ENCODE results near the gene KDSR. TPM values are rescaled to one million over a fixed set of nuclear protein-coding genes. Genes with fewer than 3 reads are reported as not detected.

KDSR gene
- total RNA-seq, 3 donors from 2014 or later: 33.6 to 79.4 (median 51.4) TPM

- TF ChIP-seq, protein P1, sequence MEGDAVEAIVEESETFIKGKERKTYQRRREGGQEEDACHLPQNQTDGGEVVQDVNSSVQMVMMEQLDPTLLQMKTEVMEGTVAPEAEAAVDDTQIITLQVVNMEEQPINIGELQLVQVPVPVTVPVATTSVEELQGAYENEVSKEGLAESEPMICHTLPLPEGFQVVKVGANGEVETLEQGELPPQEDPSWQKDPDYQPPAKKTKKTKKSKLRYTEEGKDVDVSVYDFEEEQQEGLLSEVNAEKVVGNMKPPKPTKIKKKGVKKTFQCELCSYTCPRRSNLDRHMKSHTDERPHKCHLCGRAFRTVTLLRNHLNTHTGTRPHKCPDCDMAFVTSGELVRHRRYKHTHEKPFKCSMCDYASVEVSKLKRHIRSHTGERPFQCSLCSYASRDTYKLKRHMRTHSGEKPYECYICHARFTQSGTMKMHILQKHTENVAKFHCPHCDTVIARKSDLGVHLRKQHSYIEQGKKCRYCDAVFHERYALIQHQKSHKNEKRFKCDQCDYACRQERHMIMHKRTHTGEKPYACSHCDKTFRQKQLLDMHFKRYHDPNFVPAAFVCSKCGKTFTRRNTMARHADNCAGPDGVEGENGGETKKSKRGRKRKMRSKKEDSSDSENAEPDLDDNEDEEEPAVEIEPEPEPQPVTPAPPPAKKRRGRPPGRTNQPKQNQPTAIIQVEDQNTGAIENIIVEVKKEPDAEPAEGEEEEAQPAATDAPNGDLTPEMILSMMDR (IDR thresholded peaks at IDR 0.05): no peak
- intact Hi-C loops (cut with DNase I, micrococcal nuclease): loop anchor here in 1 of 2 donors (10.0 kb wide), 1 partner anchor 311 kb away; no protein-coding TSS in a partner anchor
- no peak for DNase-seq
Observed at GRCh38 chr18:63326011-63326410, 41.0 kb downstream of the KDSR start.

DNA sequence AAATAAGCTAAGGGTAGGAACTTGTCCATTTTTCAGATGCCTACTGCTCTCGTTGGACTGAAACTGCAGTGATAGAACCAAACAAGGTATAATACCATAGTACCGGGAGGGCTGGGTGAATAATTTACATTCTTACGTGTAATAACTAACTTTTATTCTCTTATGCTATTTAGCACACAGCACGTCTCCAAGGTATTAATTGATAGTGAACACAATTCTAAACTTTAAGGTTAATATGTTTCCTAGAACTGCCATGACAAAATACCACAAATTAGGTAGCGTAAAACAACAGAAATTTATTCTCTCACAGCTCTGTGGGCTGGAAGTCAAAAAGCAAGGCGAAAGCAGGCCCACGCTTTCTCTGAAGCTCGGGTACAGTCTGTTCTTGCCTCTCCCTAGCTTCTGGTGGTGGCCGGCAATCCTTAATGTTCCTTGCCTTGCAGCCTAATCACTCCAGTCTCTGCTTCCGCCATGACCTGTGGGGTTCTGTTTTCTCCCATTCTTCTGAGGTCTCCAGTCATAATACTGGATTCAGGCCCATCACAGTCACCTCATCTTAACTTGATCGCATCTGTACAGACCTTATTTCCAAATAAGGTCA is 41.8 kb downstream of the KDSR start:
- TF ChIP-seq, protein P1 (IDR thresholded peaks at IDR 0.05): no peak
- Histone ChIP-seq H3K4me3 (no peak overlapping the region), H3K36me3 (ENCODE audit: low read depth) (no peaks in the 10 kb centered on the region), H3K9me3 (no peaks in the 10 kb centered on the region), H3K4me1 (ENCODE audit: low read depth) (no peaks in the 10 kb centered on the region)
- intact Hi-C loops (cut with DNase I, micrococcal nuclease): loop anchor here in 1 of 2 donors (10.0 kb wide), 1 partner anchor 310 kb away; no protein-coding TSS in a partner anchor
- DNase-seq (no peak), ATAC-seq (no peak)

More at GRCh38 chr18:63326011-63326410, 41.0 kb downstream of the KDSR start:
- no peaks in the 10 kb centered on the region for H3K9me3 ChIP-seq
- no peak overlapping the region for H3K4me3 ChIP-seq
- no peak for ATAC-seq
- H3K4me1 ChIP-seq (ENCODE audit: low read depth): no peaks in the 10 kb centered on the region
- H3K36me3 ChIP-seq (ENCODE audit: low read depth): no peaks in the 10 kb centered on the region

GRCh38 chr18:63322908-63323634 is 43.9 kb downstream of the KDSR start:
- Histone ChIP-seq H3K36me3 (ENCODE audit: low read depth) (no peaks in the 10 kb centered on the region), H3K4me1 (ENCODE audit: low read depth) (no peaks in the 10 kb centered on the region), H3K9me3 (no peaks in the 10 kb centered on the region), H3K4me3 (no peak overlapping the region)
- ATAC-seq (peak; percentile 24), DNase-seq (peak in 1 of 3 donors; percentile 77)
- intact Hi-C loops (cut with DNase I, micrococcal nuclease): loop anchor here (5.0 to 10.0 kb wide), 3 partner anchors 191 to 311 kb away; no protein-coding TSS in a partner anchor
- TF ChIP-seq, protein P1 (IDR thresholded peaks at IDR 0.05): peak; percentile 42

- DNase-seq: no peak
- intact Hi-C loops (cut with DNase I, micrococcal nuclease): loop anchor here (5.0 to 10.0 kb wide), 3 partner anchors 190 to 310 kb away; no protein-coding TSS in a partner anchor
- Histone ChIP-seq H3K9me3 (no peaks in the 10 kb centered on the region), H3K4me3 (no peak overlapping the region), H3K4me1 (ENCODE audit: low read depth) (no peaks in the 10 kb centered on the region), H3K36me3 (ENCODE audit: low read depth) (no peaks in the 10 kb centered on the region)
- no peak for ATAC-seq
- TF ChIP-seq, protein P1 (IDR thresholded peaks at IDR 0.05): no peak
Observed at GRCh38 chr18:63322206-63322605, 44.8 kb downstream of the KDSR start.

DNA sequence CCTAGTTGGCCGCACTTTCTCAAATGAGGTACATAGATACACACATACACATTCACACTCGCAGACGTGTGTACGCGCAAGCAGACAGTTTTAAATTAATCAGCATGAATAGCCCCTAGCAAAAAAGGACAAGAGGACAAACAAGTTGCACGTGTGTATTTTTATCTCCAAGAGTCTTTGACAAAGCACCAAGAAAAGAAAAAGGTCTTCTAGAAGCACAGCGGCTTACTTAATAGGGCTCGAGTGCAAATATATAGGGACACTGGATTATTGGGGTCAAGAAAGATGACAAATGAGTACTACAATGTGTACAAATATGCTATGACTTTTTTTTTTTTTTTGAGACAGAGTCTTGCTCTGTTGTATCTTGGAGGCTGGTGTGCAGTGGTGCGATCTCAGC is 45.7 kb downstream of the KDSR start:
- Histone ChIP-seq H3K9me3 (no peaks in the 10 kb centered on the region), H3K4me1 (ENCODE audit: low read depth) (no peaks in the 10 kb centered on the region), H3K36me3 (ENCODE audit: low read depth) (no peaks in the 10 kb centered on the region), H3K4me3 (no peak overlapping the region)
- no peak for ATAC-seq
- intact Hi-C loops (cut with DNase I, micrococcal nuclease): loop anchor here (5.0 to 10.0 kb wide), 3 partner anchors 189 to 309 kb away; no protein-coding TSS in a partner anchor
- DNase-seq: no peak
- TF ChIP-seq, protein P1 (IDR thresholded peaks at IDR 0.05): no peak
